HEK293 (cell line): ENCODE data around the gene PARD3.

Experiments used
- KLF1 ChIP-seq: fragments of 450-650 bp; formaldehyde crosslinking; IDR thresholded peaks from 2 replicates; pipeline ENCODE4 v1.5.1; 2016; ENCODE audit warnings: missing biosample characterization, missing genetic modification characterization
- KLF16 ChIP-seq: fragments of 450-650 bp; formaldehyde crosslinking; IDR thresholded peaks from 2 replicates; pipeline ENCODE4 v1.5.1; 2017; ENCODE audit warnings: missing biosample characterization, missing genetic modification characterization
- KLF7 ChIP-seq: fragments of 450-650 bp; formaldehyde crosslinking; IDR thresholded peaks from 2 replicates; pipeline ENCODE4 v1.5.1; 2016; ENCODE audit warnings: missing biosample characterization, missing genetic modification characterization, borderline replicate concordance
- SCRT1 ChIP-seq: fragments of 450-650 bp; formaldehyde crosslinking; IDR thresholded peaks from 2 replicates; pipeline ENCODE4 v1.5.1; 2016; ENCODE audit warnings: missing biosample characterization, missing genetic modification characterization, borderline replicate concordance
- TCF7L2 ChIP-seq: IDR thresholded peaks from 2 replicates; pipeline ENCODE4 v1.6.1; 2011; ENCODE audit warnings: low read depth, mild to moderate bottlenecking, inconsistent platforms, low read length, moderate library complexity, borderline replicate concordance
- YY1 ChIP-seq: fragments of 450-650 bp; formaldehyde crosslinking; IDR thresholded peaks from 2 replicates; pipeline ENCODE4 v1.5.1; 2018; ENCODE audit warnings: missing biosample characterization, missing genetic modification characterization
- ZBTB1 ChIP-seq: fragments of 450-650 bp; formaldehyde crosslinking; IDR thresholded peaks from 2 replicates; pipeline ENCODE4 v1.5.1; 2016; ENCODE audit warnings: missing biosample characterization, missing genetic modification characterization
- ZNF560 ChIP-seq: fragments of 450-650 bp; formaldehyde crosslinking; IDR thresholded peaks from 2 replicates; pipeline ENCODE4 v1.5.1; 2017; ENCODE audit warnings: missing biosample characterization, missing genetic modification characterization, borderline replicate concordance
- ZNF747 ChIP-seq: fragments of 450-650 bp; formaldehyde crosslinking; IDR thresholded peaks from 2 replicates; pipeline ENCODE4 v1.5.1; 2016; ENCODE audit warnings: missing biosample characterization, missing genetic modification characterization
- TF ChIP-seq, protein P1 (sequence below): fragments of 450-650 bp; formaldehyde crosslinking; IDR thresholded peaks from 2 replicates; pipeline ENCODE4 v1.5.1; 2016; ENCODE audit warnings: missing biosample characterization, missing genetic modification characterization

DNA sequence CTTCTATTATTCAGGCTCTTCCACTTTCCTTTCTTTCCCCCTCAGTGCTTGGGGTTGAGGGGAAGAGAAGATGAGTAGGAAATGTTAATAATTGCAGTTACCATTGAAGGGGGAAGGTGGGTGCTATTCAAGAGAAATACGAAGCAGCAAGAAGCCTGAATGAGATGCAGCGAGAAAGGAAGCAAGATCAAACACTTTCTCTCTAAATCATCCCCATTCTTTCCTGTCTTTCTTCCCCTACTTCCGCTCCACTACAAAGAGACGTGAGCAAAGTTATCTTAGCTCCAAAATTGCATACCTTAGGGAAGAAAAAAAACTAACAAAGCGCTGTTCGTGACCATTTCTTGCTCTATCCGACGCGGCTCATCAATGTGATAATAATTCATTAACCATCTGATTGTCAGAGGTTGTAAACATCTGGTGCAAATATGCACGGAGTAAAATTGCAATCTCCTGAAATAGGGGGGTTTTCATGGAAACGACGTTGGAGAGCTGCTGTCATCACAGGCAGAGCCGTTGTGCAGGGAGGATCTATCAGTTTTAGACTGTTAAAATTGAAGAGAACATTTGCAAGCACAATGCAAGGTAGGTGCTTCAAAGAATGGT is 15.2 kb upstream of the PARD3 start:
- TF ChIP-seq, protein P1, sequence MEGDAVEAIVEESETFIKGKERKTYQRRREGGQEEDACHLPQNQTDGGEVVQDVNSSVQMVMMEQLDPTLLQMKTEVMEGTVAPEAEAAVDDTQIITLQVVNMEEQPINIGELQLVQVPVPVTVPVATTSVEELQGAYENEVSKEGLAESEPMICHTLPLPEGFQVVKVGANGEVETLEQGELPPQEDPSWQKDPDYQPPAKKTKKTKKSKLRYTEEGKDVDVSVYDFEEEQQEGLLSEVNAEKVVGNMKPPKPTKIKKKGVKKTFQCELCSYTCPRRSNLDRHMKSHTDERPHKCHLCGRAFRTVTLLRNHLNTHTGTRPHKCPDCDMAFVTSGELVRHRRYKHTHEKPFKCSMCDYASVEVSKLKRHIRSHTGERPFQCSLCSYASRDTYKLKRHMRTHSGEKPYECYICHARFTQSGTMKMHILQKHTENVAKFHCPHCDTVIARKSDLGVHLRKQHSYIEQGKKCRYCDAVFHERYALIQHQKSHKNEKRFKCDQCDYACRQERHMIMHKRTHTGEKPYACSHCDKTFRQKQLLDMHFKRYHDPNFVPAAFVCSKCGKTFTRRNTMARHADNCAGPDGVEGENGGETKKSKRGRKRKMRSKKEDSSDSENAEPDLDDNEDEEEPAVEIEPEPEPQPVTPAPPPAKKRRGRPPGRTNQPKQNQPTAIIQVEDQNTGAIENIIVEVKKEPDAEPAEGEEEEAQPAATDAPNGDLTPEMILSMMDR (tag by site-specific recombination) = no peak
- TF ChIP-seq ZNF747 (tag by site-specific recombination) = no peak
- TF ChIP-seq KLF16 (tag by site-specific recombination) = no peak
- TF ChIP-seq KLF7 (tag by site-specific recombination) = no peak
- no peak for TF ChIP-seq TCF7L2
- no peak for TF ChIP-seq YY1 (tag by site-specific recombination)
- TF ChIP-seq SCRT1 (tag by site-specific recombination) = no peak
- no peak for TF ChIP-seq ZNF560
- no peak for TF ChIP-seq ZBTB1 (tag by site-specific recombination)
- no peak for TF ChIP-seq KLF1 (tag by site-specific recombination)
